ENCODE data around the gene ZBTB25.

DNA sequence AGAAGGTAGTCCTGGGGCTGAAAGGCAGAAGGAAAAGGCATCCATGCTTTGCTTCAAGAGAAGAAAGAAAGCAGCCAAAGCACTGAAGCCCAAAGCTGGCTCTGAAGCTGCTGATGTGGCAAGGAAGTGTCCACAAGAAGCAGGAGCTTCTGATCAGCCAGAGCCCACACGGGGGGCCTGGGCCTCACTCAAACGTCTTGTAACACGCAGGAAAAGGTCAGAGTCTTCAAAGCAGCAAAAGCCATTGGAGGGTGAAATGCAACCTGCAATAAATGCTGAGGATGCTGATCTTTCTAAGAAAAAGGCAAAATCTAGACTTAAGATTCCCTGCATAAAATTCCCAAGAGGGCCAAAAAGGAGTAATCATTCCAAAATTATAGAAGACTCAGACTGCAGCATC, 35.2 kb downstream of the ZBTB25 start:
- TF ChIP-seq, protein P1, sequence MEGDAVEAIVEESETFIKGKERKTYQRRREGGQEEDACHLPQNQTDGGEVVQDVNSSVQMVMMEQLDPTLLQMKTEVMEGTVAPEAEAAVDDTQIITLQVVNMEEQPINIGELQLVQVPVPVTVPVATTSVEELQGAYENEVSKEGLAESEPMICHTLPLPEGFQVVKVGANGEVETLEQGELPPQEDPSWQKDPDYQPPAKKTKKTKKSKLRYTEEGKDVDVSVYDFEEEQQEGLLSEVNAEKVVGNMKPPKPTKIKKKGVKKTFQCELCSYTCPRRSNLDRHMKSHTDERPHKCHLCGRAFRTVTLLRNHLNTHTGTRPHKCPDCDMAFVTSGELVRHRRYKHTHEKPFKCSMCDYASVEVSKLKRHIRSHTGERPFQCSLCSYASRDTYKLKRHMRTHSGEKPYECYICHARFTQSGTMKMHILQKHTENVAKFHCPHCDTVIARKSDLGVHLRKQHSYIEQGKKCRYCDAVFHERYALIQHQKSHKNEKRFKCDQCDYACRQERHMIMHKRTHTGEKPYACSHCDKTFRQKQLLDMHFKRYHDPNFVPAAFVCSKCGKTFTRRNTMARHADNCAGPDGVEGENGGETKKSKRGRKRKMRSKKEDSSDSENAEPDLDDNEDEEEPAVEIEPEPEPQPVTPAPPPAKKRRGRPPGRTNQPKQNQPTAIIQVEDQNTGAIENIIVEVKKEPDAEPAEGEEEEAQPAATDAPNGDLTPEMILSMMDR (IDR thresholded peaks at IDR 0.05): no peak
- TF ChIP-seq POLR2A (IDR thresholded peaks at IDR 0.05): no peak

All from tibial nerve (tissue), 3 donors.